ENCODE measurements around the gene IRGC. TPM values are rescaled to one million over a fixed set of nuclear protein-coding genes. Genes with fewer than 3 reads are reported as not detected.

IRGC gene
- total RNA-seq, 6 donors from 2014 or later = not detected

DNA sequence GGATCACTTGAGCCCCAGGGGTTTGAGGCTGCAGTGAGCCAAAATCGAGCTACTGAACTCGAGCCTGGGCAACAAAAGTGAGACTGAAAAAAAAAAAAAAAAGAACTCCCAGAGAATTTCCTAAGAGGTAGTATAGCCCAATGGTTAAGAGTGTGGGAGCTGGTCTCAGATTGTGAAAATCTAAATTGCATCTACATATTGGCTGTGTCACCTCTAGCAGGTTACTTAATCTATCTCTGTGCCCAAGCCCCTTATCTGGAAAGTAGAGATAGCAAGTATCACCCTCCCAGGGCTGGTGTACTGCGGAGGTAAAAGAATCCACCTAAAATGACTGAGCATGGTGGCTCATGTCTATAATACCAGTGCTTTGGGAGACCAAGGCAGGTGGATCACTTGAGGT lies 42.2 kb upstream of the IRGC start:
- no peak for TF ChIP-seq POLR2AphosphoS5 (IDR thresholded peaks at IDR 0.05)
- no peak for TF ChIP-seq POLR2A (IDR thresholded peaks at IDR 0.05)
- no peak for TF ChIP-seq EP300 (IDR thresholded peaks at IDR 0.05)
- TF ChIP-seq, protein P1, sequence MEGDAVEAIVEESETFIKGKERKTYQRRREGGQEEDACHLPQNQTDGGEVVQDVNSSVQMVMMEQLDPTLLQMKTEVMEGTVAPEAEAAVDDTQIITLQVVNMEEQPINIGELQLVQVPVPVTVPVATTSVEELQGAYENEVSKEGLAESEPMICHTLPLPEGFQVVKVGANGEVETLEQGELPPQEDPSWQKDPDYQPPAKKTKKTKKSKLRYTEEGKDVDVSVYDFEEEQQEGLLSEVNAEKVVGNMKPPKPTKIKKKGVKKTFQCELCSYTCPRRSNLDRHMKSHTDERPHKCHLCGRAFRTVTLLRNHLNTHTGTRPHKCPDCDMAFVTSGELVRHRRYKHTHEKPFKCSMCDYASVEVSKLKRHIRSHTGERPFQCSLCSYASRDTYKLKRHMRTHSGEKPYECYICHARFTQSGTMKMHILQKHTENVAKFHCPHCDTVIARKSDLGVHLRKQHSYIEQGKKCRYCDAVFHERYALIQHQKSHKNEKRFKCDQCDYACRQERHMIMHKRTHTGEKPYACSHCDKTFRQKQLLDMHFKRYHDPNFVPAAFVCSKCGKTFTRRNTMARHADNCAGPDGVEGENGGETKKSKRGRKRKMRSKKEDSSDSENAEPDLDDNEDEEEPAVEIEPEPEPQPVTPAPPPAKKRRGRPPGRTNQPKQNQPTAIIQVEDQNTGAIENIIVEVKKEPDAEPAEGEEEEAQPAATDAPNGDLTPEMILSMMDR (IDR thresholded peaks at IDR 0.05) = no peak
- Histone ChIP-seq H3K9me3 (no peaks in the 10 kb centered on the region), H3K4me3 (no peak overlapping the region), H3K36me3 (no peaks in the 10 kb centered on the region), H3K27ac (peak overlapping the region; percentile 79 to 92 (median 86)), H3K4me1 (peaks cover 11 to 40% (median 23%) of the 10 kb centered on the region in 4 donors), H3K27me3 (no peaks in the 10 kb centered on the region)
- 65 to 74% methylated on average over 3 of the region's 3 CpGs for WGBS, 2 donors
- DNase-seq = no peak
- ATAC-seq (ENCODE audit: low FRiP score in 2 of 2) = no peak

DNA sequence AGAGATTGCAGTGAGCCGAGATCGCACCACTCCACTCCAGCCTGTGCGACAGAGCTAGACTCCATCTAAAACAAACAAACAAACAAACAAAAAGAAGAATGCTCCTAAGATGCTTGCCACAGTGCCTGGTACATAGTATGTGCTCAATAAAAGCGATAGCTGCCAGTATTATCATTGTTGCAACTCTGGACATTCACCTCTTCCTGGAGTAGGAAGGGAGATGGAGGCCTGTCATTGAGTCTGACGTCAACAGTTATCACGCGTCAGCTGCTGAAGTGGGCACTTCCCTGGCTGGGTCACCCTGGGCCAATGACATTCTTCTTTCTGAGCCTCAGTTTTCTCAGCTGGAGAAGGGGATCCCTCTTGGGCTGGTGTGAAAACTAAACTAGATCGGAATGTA lies 41.7 kb upstream of the IRGC start:
- WGBS, 2 donors = 74 to 90% methylated on average over 8 of the region's 8 CpGs
- H3K4me1 ChIP-seq = peaks cover 11 to 40% (median 22%) of the 10 kb centered on the region in 4 donors
- peak overlapping the region; percentile 79 to 92 (median 86) for H3K27ac ChIP-seq
- no peaks in the 10 kb centered on the region for H3K9me3 ChIP-seq
- no peak overlapping the region for H3K4me3 ChIP-seq
- peak in 1 of 2 donors; percentile 77 for DNase-seq
- TF ChIP-seq, protein P1 (IDR thresholded peaks at IDR 0.05) = no peak
- H3K36me3 ChIP-seq = no peaks in the 10 kb centered on the region
- ATAC-seq (ENCODE audit: low FRiP score in 2 of 2) = peak; percentile 43 to 44
- H3K27me3 ChIP-seq = no peaks in the 10 kb centered on the region

DNA sequence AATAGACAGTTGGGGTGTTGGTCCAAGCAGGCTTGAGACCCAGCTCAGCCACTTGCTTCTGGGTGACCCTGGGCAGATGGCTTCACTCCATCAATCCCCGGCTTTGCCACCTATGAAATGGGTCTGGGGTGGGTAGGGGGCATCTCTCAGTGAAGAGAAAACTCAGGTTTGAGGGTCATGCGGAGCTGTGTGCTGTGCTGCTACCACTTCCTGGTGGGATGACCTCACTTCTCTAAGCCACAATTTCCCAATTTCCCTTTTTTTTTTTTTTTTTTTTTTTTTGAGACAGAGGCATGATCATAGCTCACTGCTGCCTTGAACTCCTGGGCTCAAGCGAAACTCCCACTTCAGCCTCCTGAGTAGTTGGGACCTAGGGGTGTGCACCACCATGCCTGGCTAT lies 41.3 kb upstream of the IRGC start:
- 68 to 78% methylated on average over 3 of the region's 3 CpGs for WGBS, 2 donors
- Histone ChIP-seq H3K27me3 (no peaks in the 10 kb centered on the region), H3K4me1 (peaks cover 11 to 35% (median 20%) of the 10 kb centered on the region in 4 donors), H3K9me3 (no peaks in the 10 kb centered on the region), H3K4me3 (no peak overlapping the region), H3K27ac (peak overlapping the region; percentile 79 to 92 (median 86)), H3K36me3 (no peaks in the 10 kb centered on the region)
- TF ChIP-seq POLR2AphosphoS5 (IDR thresholded peaks at IDR 0.05) (no peak), POLR2A (IDR thresholded peaks at IDR 0.05) (peak in 1 of 4 donors; percentile 23)
- TF ChIP-seq, protein P1 (IDR thresholded peaks at IDR 0.05) = no peak
- DNase-seq = peak in 1 of 2 donors; percentile 35
- peak; percentile 6 to 59 for ATAC-seq (ENCODE audit: low FRiP score in 2 of 2)

DNA sequence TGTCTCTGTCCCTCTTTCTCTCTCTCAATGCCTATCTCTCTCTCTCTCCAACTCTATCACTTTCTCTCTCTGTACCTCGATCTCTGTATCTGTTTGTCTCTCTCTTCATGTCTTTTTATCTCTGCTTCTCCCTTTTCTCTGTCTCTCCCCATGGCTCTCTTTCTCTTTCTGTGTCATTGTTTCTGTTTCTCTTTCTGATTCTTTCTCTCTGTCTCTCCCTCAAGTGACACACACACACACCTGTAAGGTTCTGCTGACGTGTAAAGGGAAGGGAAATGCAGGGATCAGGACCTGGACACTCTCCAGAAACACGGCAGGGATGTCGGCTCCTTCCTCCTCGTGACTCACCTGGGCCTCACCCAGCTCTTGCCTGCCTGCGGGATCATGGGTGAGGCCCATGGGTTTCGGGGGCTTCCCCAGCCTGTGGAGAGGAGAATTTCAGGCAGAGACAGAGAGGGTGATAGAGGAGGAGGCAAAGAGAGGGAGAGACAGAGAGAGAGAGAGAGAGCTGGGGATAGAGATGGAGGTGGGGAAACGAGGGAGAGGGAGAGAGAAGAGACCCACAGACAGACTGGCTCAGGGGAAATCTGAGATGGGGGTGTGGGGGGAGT lies 40.5 kb upstream of the IRGC start:
- H3K9me3 ChIP-seq = no peaks in the 10 kb centered on the region
- WGBS, 2 donors = 23 to 31% methylated on average over 8 of the region's 8 CpGs
- TF ChIP-seq EP300 (IDR thresholded peaks at IDR 0.05) = no peak
- no peak for TF ChIP-seq POLR2A (IDR thresholded peaks at IDR 0.05)
- TF ChIP-seq, protein P1 (IDR thresholded peaks at IDR 0.05) = no peak
- TF ChIP-seq POLR2AphosphoS5 (IDR thresholded peaks at IDR 0.05) = peak in 1 of 2 donors; percentile 20

DNA sequence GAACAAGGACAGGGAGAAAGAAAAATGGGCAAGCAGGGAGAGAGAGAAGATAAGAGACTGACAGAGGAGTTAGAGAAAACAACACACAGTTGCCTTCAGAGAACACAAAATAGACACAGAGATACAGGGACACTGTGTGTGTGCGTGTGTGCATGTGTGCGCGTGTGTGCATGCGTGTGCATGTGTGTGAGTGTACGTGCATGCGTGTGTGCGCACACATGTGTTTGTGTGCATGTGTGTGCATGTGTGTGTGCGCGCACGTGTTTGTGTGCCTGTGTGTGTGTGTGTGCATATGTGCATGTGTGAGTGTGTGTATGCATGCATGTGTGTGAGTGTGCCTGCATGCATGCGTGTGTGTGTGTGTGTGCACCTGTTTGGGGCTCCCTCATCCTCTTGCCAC lies 40.0 kb upstream of the IRGC start:
- Histone ChIP-seq H3K4me3 (no peak overlapping the region), H3K27me3 (no peaks in the 10 kb centered on the region), H3K36me3 (no peaks in the 10 kb centered on the region), H3K27ac (peak overlapping the region in 2 of 4 donors; percentile 83 to 92), H3K9me3 (no peaks in the 10 kb centered on the region), H3K4me1 (peaks cover 6 to 23% (median 11%) of the 10 kb centered on the region in 4 donors)
- ATAC-seq (ENCODE audit: low FRiP score in 2 of 2) (no peak), DNase-seq (no peak)
- WGBS, 2 donors = 84 to 86% methylated on average over 11 of the region's 11 CpGs
- TF ChIP-seq EP300 (IDR thresholded peaks at IDR 0.05) (no peak), POLR2A (IDR thresholded peaks at IDR 0.05) (no peak), POLR2AphosphoS5 (IDR thresholded peaks at IDR 0.05) (no peak)
- TF ChIP-seq, protein P1 (IDR thresholded peaks at IDR 0.05) = no peak

More for the DNA sequence above, 40.5 kb upstream of the IRGC start:
- Histone ChIP-seq H3K36me3 (no peaks in the 10 kb centered on the region), H3K27ac (peak overlapping the region; percentile 50 to 92 (median 86)), H3K4me3 (no peak overlapping the region), H3K27me3 (no peaks in the 10 kb centered on the region), H3K4me1 (peaks cover 10 to 28% (median 15%) of the 10 kb centered on the region in 4 donors)
- peak in 1 of 2 donors; percentile 41 for ATAC-seq (ENCODE audit: low FRiP score in 2 of 2)
- DNase-seq = peak in 1 of 2 donors; percentile 83

Measured in upper lobe of left lung (tissue), 6 donors.